BLaER1 (cell line): Measurements from ENCODE around the gene R3HDML.

Source experiments
- H3K27ac ChIP-seq: shearing (Covaris generic); formaldehyde crosslinking; 2 replicates; pipeline ENCODE4 v1.8.1; 2022
- H3K27me3 ChIP-seq: shearing (Covaris generic); formaldehyde crosslinking; 2 replicates; pipeline ENCODE4 v1.8.1; 2022
- H3K36me3 ChIP-seq: shearing (Covaris generic); formaldehyde crosslinking; 2 replicates; pipeline ENCODE4 v1.8.1; 2022
- H3K4me1 ChIP-seq: shearing (Covaris generic); formaldehyde crosslinking; 2 replicates; pipeline ENCODE4 v1.8.1; 2022
- H3K4me2 ChIP-seq: shearing (Covaris generic); formaldehyde crosslinking; 2 replicates; pipeline ENCODE4 v1.8.1; 2022
- H3K4me3 ChIP-seq: shearing (Covaris generic); formaldehyde crosslinking; 2 replicates; pipeline ENCODE4 v1.8.1; 2022
- H3K9ac ChIP-seq: shearing (Covaris generic); formaldehyde crosslinking; 2 replicates; pipeline ENCODE4 v1.8.1; 2022
- H3K9me3 ChIP-seq: shearing (Covaris generic); formaldehyde crosslinking; 2 replicates; pipeline ENCODE4 v1.8.1; 2022
- H4K20me1 ChIP-seq: shearing (Covaris generic); formaldehyde crosslinking; 2 replicates; pipeline ENCODE4 v1.8.1; 2022
- Cebpa-rat ChIP-seq: shearing (Covaris generic); IDR thresholded peaks from 2 replicates; pipeline ENCODE4 v1.8.1; 2022

R3HDML gene

GRCh38 chr20:44395461-44396340 is 58.9 kb downstream of the R3HDML start:
- H3K27ac ChIP-seq = no peak overlapping the region

GRCh38 chr20:44396369-44397130 is 59.7 kb downstream of the R3HDML start:
- Histone ChIP-seq H3K36me3 (no peaks in the 10 kb centered on the region), H3K4me1 (no peaks in the 10 kb centered on the region), H3K27me3 (no peaks in the 10 kb centered on the region), H3K9me3 (no peaks in the 10 kb centered on the region), H3K4me3 (no peak overlapping the region), H3K4me2 (no peak overlapping the region), H3K27ac (no peak overlapping the region), H4K20me1 (no peaks in the 10 kb centered on the region), H3K9ac (no peak overlapping the region)
- no peak for TF ChIP-seq Cebpa-rat

More at GRCh38 chr20:44395461-44396340, 58.9 kb downstream of the R3HDML start:
- no peaks in the 10 kb centered on the region for H3K4me1 ChIP-seq
- no peaks in the 10 kb centered on the region for H4K20me1 ChIP-seq
- H3K27me3 ChIP-seq = no peaks in the 10 kb centered on the region
- H3K36me3 ChIP-seq = no peaks in the 10 kb centered on the region
- H3K4me2 ChIP-seq = no peak overlapping the region
- H3K9ac ChIP-seq = no peak overlapping the region
- H3K4me3 ChIP-seq = no peak overlapping the region
- no peaks in the 10 kb centered on the region for H3K9me3 ChIP-seq
- no peak for TF ChIP-seq Cebpa-rat

- no peak overlapping the region for H3K27ac ChIP-seq
Observed at GRCh38 chr20:44398335-44398734, 61.5 kb downstream of the R3HDML start.

GRCh38 chr20:44399446-44399845 is 62.6 kb downstream of the R3HDML start:
- H3K27ac ChIP-seq = no peak overlapping the region
- no peak overlapping the region for H3K9ac ChIP-seq
- H3K36me3 ChIP-seq = no peaks in the 10 kb centered on the region
- no peak overlapping the region for H3K4me3 ChIP-seq
- no peak overlapping the region for H3K4me2 ChIP-seq
- TF ChIP-seq Cebpa-rat = no peak
- H3K4me1 ChIP-seq = no peaks in the 10 kb centered on the region
- H3K27me3 ChIP-seq = no peaks in the 10 kb centered on the region
- no peaks in the 10 kb centered on the region for H4K20me1 ChIP-seq
- no peaks in the 10 kb centered on the region for H3K9me3 ChIP-seq

More at GRCh38 chr20:44398335-44398734, 61.5 kb downstream of the R3HDML start:
- Histone ChIP-seq H4K20me1 (no peaks in the 10 kb centered on the region), H3K9ac (no peak overlapping the region), H3K4me2 (no peak overlapping the region), H3K36me3 (no peaks in the 10 kb centered on the region), H3K9me3 (no peaks in the 10 kb centered on the region), H3K27me3 (no peaks in the 10 kb centered on the region), H3K4me1 (no peaks in the 10 kb centered on the region), H3K4me3 (no peak overlapping the region)
- TF ChIP-seq Cebpa-rat = no peak

GRCh38 chr20:44400671-44400969 is 63.8 kb downstream of the R3HDML start:
- no peak overlapping the region for H3K27ac ChIP-seq

More at GRCh38 chr20:44400671-44400969, 63.8 kb downstream of the R3HDML start:
- H3K4me1 ChIP-seq = no peaks in the 10 kb centered on the region
- no peak for TF ChIP-seq Cebpa-rat
- H4K20me1 ChIP-seq = no peaks in the 10 kb centered on the region
- no peaks in the 10 kb centered on the region for H3K9me3 ChIP-seq
- H3K9ac ChIP-seq = no peak overlapping the region
- no peak overlapping the region for H3K4me3 ChIP-seq
- no peaks in the 10 kb centered on the region for H3K27me3 ChIP-seq
- no peaks in the 10 kb centered on the region for H3K36me3 ChIP-seq
- H3K4me2 ChIP-seq = no peak overlapping the region
